ENCODE measurements around the gene POP4.

Gene POP4

DNA sequence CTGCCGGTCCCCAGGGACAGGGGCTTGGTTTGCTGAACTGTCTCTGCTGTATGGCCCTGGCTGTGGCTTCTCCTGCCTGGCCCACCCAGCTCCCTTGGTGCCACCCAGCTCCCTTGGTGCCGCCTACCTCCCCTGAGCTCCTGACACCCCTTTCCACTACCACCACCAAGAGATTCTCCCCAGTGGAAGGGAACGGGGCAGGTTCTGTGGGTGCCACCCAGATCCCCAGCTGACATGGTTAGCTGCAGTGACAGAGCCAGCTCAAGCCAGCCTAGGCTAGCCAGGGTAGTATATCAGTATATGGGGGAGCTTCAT lies 28.5 kb upstream of the POP4 start:
- Histone ChIP-seq H3K27me3 (replicated peaks; ENCODE audit: insufficient read depth, low read length) (peaks cover 69% of the 10 kb centered on the region), H3K4me2 (ENCODE audit: low read depth, low read length) (no peak overlapping the region), H3K27ac (ENCODE audit: low read length) (no peak overlapping the region), H3K36me3 (replicated peaks; ENCODE audit: insufficient read depth, low read length) (no peaks in the 10 kb centered on the region), H4K20me1 (ENCODE audit: insufficient read depth, low read length) (no peaks in the 10 kb centered on the region), H2AFZ (ENCODE audit: low read length) (no peak overlapping the region), H3K79me2 (ENCODE audit: low read length) (no peaks in the 10 kb centered on the region), H3K9ac (ENCODE audit: low read length) (no peak overlapping the region), H3K4me1 (ENCODE audit: low read length) (no peaks in the 10 kb centered on the region), H3K9me3 (replicated peaks; ENCODE audit: insufficient read depth, low read length) (no peaks in the 10 kb centered on the region), H3K9me2 (replicated peaks; ENCODE audit: insufficient read depth, low read length) (no peaks in the 10 kb centered on the region), H3K4me3 (ENCODE audit: low read length) (no peak overlapping the region), H3F3A (ENCODE audit: insufficient read depth, low read length) (no peaks in the 10 kb centered on the region)
- no peak for DNase-seq
- TF ChIP-seq, protein P1, sequence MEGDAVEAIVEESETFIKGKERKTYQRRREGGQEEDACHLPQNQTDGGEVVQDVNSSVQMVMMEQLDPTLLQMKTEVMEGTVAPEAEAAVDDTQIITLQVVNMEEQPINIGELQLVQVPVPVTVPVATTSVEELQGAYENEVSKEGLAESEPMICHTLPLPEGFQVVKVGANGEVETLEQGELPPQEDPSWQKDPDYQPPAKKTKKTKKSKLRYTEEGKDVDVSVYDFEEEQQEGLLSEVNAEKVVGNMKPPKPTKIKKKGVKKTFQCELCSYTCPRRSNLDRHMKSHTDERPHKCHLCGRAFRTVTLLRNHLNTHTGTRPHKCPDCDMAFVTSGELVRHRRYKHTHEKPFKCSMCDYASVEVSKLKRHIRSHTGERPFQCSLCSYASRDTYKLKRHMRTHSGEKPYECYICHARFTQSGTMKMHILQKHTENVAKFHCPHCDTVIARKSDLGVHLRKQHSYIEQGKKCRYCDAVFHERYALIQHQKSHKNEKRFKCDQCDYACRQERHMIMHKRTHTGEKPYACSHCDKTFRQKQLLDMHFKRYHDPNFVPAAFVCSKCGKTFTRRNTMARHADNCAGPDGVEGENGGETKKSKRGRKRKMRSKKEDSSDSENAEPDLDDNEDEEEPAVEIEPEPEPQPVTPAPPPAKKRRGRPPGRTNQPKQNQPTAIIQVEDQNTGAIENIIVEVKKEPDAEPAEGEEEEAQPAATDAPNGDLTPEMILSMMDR (IDR thresholded peaks at IDR 0.05; ENCODE audit: low read length) = no peak
- TF ChIP-seq EZH2 (optimal IDR thresholded peaks at IDR 0.05; ENCODE audit: low read depth, low read length) = no peak
- no peak for TF ChIP-seq EZH2phosphoT487 (IDR thresholded peaks at IDR 0.05; ENCODE audit: low read length)

DNA sequence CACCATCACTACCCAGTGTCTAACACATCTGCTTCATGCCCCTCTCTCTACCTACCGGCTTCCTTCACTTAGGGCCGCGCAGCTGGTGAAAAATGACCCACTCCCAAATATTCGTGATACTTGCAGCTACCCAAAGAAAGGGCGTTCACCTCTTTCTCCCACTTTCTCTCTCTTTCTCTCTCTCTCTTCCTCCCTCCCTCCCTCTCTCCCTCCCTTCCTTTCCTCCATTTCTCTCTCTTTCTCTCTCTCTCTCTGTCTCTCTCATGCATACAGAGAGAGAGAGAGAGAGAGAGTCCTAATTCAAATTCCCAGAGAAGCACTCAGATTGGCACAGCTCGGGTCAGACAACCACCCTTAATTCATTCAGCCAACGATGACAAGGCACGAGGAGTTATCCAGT lies 27.7 kb upstream of the POP4 start:
- Histone ChIP-seq H3K4me2 (ENCODE audit: low read depth, low read length) (no peak overlapping the region), H3K36me3 (replicated peaks; ENCODE audit: insufficient read depth, low read length) (no peaks in the 10 kb centered on the region), H3K9ac (ENCODE audit: low read length) (no peak overlapping the region), H3K4me3 (ENCODE audit: low read length) (no peak overlapping the region), H3K27me3 (replicated peaks; ENCODE audit: insufficient read depth, low read length) (peaks cover 67% of the 10 kb centered on the region), H2AFZ (ENCODE audit: low read length) (no peak overlapping the region), H3F3A (ENCODE audit: insufficient read depth, low read length) (no peaks in the 10 kb centered on the region), H3K9me2 (replicated peaks; ENCODE audit: insufficient read depth, low read length) (no peaks in the 10 kb centered on the region), H4K20me1 (ENCODE audit: insufficient read depth, low read length) (no peaks in the 10 kb centered on the region), H3K4me1 (ENCODE audit: low read length) (no peaks in the 10 kb centered on the region), H3K79me2 (ENCODE audit: low read length) (no peaks in the 10 kb centered on the region), H3K27ac (ENCODE audit: low read length) (no peak overlapping the region), H3K9me3 (replicated peaks; ENCODE audit: insufficient read depth, low read length) (no peaks in the 10 kb centered on the region)
- TF ChIP-seq EZH2phosphoT487 (IDR thresholded peaks at IDR 0.05; ENCODE audit: low read length) (no peak), EZH2 (optimal IDR thresholded peaks at IDR 0.05; ENCODE audit: low read depth, low read length) (no peak)
- no peak for DNase-seq

DNA sequence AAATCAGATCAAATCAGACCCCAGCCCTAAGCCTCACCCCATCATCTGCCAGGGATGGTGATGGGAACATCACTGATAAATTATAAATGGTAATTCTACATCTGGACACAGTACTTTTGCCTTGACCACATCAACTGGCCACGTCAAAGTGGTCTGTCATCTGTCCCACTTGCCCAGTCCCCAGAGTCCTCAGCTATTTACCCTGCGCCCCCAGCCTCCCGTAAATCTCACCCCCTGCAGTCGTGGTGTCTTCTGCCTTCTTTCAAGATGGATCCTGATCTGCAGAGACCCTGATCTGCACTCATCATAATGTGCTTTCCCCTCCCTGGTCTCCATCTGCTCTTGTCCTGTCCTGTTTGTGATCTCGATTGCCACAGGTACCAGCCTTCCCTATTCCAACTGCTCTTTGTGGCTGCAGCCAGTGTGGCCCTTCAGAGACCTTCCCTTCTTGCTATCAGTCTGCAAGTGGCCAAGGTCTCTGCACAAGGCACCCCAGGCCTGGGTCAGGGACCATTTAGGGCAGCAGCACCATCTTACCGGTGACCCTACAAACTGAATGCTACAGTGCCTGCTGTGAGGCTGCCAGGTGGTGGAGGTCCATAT lies 26.7 kb upstream of the POP4 start:
- TF ChIP-seq, protein P1 (IDR thresholded peaks at IDR 0.05; ENCODE audit: low read length) = no peak
- no peak for TF ChIP-seq EZH2 (optimal IDR thresholded peaks at IDR 0.05; ENCODE audit: low read depth, low read length)
- TF ChIP-seq EZH2phosphoT487 (IDR thresholded peaks at IDR 0.05; ENCODE audit: low read length) = no peak
- H2AFZ ChIP-seq (ENCODE audit: low read length) = no peak overlapping the region
- H3K36me3 ChIP-seq (replicated peaks; ENCODE audit: insufficient read depth, low read length) = no peaks in the 10 kb centered on the region
- H3K79me2 ChIP-seq (ENCODE audit: low read length) = no peaks in the 10 kb centered on the region
- no peak overlapping the region for H3K9ac ChIP-seq (ENCODE audit: low read length)
- H3K4me3 ChIP-seq (ENCODE audit: low read length) = no peak overlapping the region
- no peak overlapping the region for H3K27ac ChIP-seq (ENCODE audit: low read length)
- no peaks in the 10 kb centered on the region for H3K9me2 ChIP-seq (replicated peaks; ENCODE audit: insufficient read depth, low read length)
- no peaks in the 10 kb centered on the region for H3F3A ChIP-seq (ENCODE audit: insufficient read depth, low read length)
- no peak for DNase-seq
- no peaks in the 10 kb centered on the region for H4K20me1 ChIP-seq (ENCODE audit: insufficient read depth, low read length)
- no peaks in the 10 kb centered on the region for H3K4me1 ChIP-seq (ENCODE audit: low read length)
- no peaks in the 10 kb centered on the region for H3K9me3 ChIP-seq (replicated peaks; ENCODE audit: insufficient read depth, low read length)
- no peak overlapping the region for H3K4me2 ChIP-seq (ENCODE audit: low read depth, low read length)
- H3K27me3 ChIP-seq (replicated peaks; ENCODE audit: insufficient read depth, low read length) = peaks cover 57% of the 10 kb centered on the region

DNA sequence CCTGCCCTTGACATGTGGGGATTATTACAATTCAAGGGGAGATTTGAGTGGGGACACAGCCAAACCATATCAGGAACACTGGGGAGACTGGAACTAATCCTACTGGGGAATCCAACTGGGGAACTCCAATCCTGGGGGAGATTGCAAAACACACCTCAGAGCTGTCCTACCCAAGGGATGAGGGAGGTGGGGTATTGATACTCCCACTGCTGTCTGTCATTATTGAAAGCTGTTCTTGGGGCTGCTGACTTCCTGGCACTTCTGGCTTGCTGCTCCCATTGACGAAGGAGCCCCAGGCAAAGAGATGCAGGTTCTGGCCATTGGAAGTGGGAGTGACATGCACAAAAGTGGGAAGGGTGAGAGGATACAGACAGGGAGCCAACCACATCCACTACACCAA lies 24.7 kb upstream of the POP4 start:
- peaks cover 54% of the 10 kb centered on the region for H3K27me3 ChIP-seq (replicated peaks; ENCODE audit: insufficient read depth, low read length)
- no peak overlapping the region for H3K27ac ChIP-seq (ENCODE audit: low read length)
- H3K9ac ChIP-seq (ENCODE audit: low read length) = no peak overlapping the region
- H3K4me3 ChIP-seq (ENCODE audit: low read length) = no peak overlapping the region
- no peaks in the 10 kb centered on the region for H3K9me3 ChIP-seq (replicated peaks; ENCODE audit: insufficient read depth, low read length)
- no peaks in the 10 kb centered on the region for H3K79me2 ChIP-seq (ENCODE audit: low read length)
- no peak overlapping the region for H3K4me2 ChIP-seq (ENCODE audit: low read depth, low read length)
- DNase-seq = no peak
- no peaks in the 10 kb centered on the region for H4K20me1 ChIP-seq (ENCODE audit: insufficient read depth, low read length)
- H3K36me3 ChIP-seq (replicated peaks; ENCODE audit: insufficient read depth, low read length) = no peaks in the 10 kb centered on the region
- H3F3A ChIP-seq (ENCODE audit: insufficient read depth, low read length) = no peaks in the 10 kb centered on the region
- H2AFZ ChIP-seq (ENCODE audit: low read length) = no peak overlapping the region
- no peaks in the 10 kb centered on the region for H3K4me1 ChIP-seq (ENCODE audit: low read length)
- TF ChIP-seq EZH2 (optimal IDR thresholded peaks at IDR 0.05; ENCODE audit: low read depth, low read length) (no peak), EZH2phosphoT487 (IDR thresholded peaks at IDR 0.05; ENCODE audit: low read length) (no peak)
- TF ChIP-seq, protein P1 (IDR thresholded peaks at IDR 0.05; ENCODE audit: low read length) = no peak
- no peaks in the 10 kb centered on the region for H3K9me2 ChIP-seq (replicated peaks; ENCODE audit: insufficient read depth, low read length)

Measured in MM.1S (cell line).